IMR-90 (cell line): Measurements from ENCODE around the gene TRIP4. TPM values are rescaled to one million over a fixed set of nuclear protein-coding genes. Genes with fewer than 3 reads are reported as not detected.
"Not testable (repeated sequence)": the region's sequence is repeated elsewhere in the genome, so short reads cannot be mapped to it uniquely, and the experiment has no call there.

ENCODE experiments used
- ATAC-seq: fragments of 200-7000 bp; cut with Tn5 transposase; 2 replicates; pipeline ENCODE4 v1.9.1; 2020; ENCODE audit warnings: low read depth, mild to moderate bottlenecking, moderate library complexity
- BruUV-seq: library from RNA; stranded (reverse); fragments of 400-500 nt; replicated peaks from 2 replicates; lab custom pipeline; 2021; lab: Mats Ljungman, UMichigan
- CTCF ChIA-PET: fragments of 300-600 bp; formaldehyde crosslinking; extraction: SDS; loops from one replicate; lab custom pipeline; 2021; ENCODE audit warnings: antibody characterized with exemption; lab: Yijun Ruan, JAX
- POLR2A ChIA-PET: fragments of 300-600 bp; sonication (Branson Sonifier 250); formaldehyde crosslinking; loops from one replicate; lab custom pipeline; 2022; ENCODE audit warnings: antibody characterized with exemption; ENCODE audit not compliant: unreplicated experiment; lab: Charles Lee
- DNase-seq: peaks from one replicate; pipeline ENCODE4 v3.0.0; 2013
- H2AFZ ChIP-seq: replicated peaks from 2 replicates; pipeline ENCODE3; 2013; ENCODE audit warnings: low read length, mild to moderate bottlenecking; ENCODE audit not compliant: poor library complexity
- H2AK5ac ChIP-seq: 2 replicates; pipeline ENCODE4 v1.6.1; 2013; ENCODE audit warnings: low read depth, low read length, inconsistent platforms
- H2AK9ac ChIP-seq: replicated peaks from 2 replicates; pipeline ENCODE3; 2013; ENCODE audit warnings: mild to moderate bottlenecking, low read depth, low read length, moderate library complexity; ENCODE audit not compliant: poor library complexity
- H2BK120ac ChIP-seq: 2 replicates; pipeline ENCODE4 v1.6.1; 2013; ENCODE audit warnings: low read depth, low read length, inconsistent platforms
- H2BK15ac ChIP-seq: 3 replicates; pipeline ENCODE4 v1.6.1; 2013; ENCODE audit warnings: low read depth, low read length, inconsistent platforms
- H2BK20ac ChIP-seq: 2 replicates; pipeline ENCODE4 v1.6.1; 2013; ENCODE audit warnings: low read depth, mild to moderate bottlenecking, inconsistent platforms, low read length, moderate library complexity
- H2BK5ac ChIP-seq: 2 replicates; pipeline ENCODE4 v1.6.1; 2013; ENCODE audit warnings: mild to moderate bottlenecking, low read depth, low read length, inconsistent platforms; ENCODE audit not compliant: poor library complexity, severe bottlenecking
- H3K14ac ChIP-seq: replicated peaks from 2 replicates; pipeline ENCODE4 v1.6.1; 2013; ENCODE audit warnings: low read depth, low read length, inconsistent platforms
- H3K18ac ChIP-seq: 2 replicates; pipeline ENCODE4 v1.6.1; 2013; ENCODE audit warnings: low read depth, low read length, control low read depth
- H3K23ac ChIP-seq: 2 replicates; pipeline ENCODE4 v1.6.1; 2013; ENCODE audit warnings: low read depth, low read length, inconsistent platforms
- H3K27ac ChIP-seq: 2 replicates; pipeline ENCODE4 v1.5.1; 2013; ENCODE audit warnings: mild to moderate bottlenecking, control low read depth, low read length; ENCODE audit not compliant: insufficient read depth
- H3K27me3 ChIP-seq: 2 replicates; pipeline ENCODE4 v1.6.1; 2013; ENCODE audit warnings: low read length; ENCODE audit not compliant: control insufficient read depth, insufficient read depth
- H3K36me3 ChIP-seq: 2 replicates; pipeline ENCODE4 v1.6.1; 2013; ENCODE audit warnings: low read length, mixed read lengths; ENCODE audit not compliant: control insufficient read depth, insufficient read depth
- H3K4ac ChIP-seq: 2 replicates; pipeline ENCODE4 v1.6.1; 2013; ENCODE audit warnings: low read depth, low read length, inconsistent platforms
- H3K4me1 ChIP-seq: 2 replicates; pipeline ENCODE4 v1.6.1; 2013; ENCODE audit warnings: low read length, mixed read lengths; ENCODE audit not compliant: control insufficient read depth, insufficient read depth
- H3K4me2 ChIP-seq: 2 replicates; pipeline ENCODE4 v1.6.1; 2013; ENCODE audit warnings: low read depth, mild to moderate bottlenecking, control low read depth, low read length, moderate library complexity
- H3K4me3 ChIP-seq: 2 replicates; pipeline ENCODE4 v1.5.1; 2013; ENCODE audit warnings: low read depth, mild to moderate bottlenecking, control low read depth, low read length, moderate library complexity; ENCODE audit not compliant: insufficient read depth
- H3K56ac ChIP-seq: 2 replicates; pipeline ENCODE4 v1.6.1; 2013; ENCODE audit warnings: low read length, inconsistent platforms; ENCODE audit not compliant: insufficient read depth; ENCODE audit errors: extremely low read depth
- H3K79me1 ChIP-seq, 2 experiments: 2 replicates each; pipeline ENCODE4 v1.6.1; 2013; ENCODE audit warnings: low read length in 2 of 2, inconsistent platforms in 1 of 2, low read depth in 1 of 2
- H3K9ac ChIP-seq: 2 replicates; pipeline ENCODE4 v1.6.1; 2013; ENCODE audit warnings: low read depth, low read length, control low read depth
- H3K9me1 ChIP-seq: 2 replicates; pipeline ENCODE4 v1.6.1; 2013; ENCODE audit warnings: low read length, inconsistent platforms; ENCODE audit not compliant: insufficient read depth
- H3K9me3 ChIP-seq: 2 replicates; pipeline ENCODE4 v1.6.1; 2013; ENCODE audit warnings: low read length; ENCODE audit not compliant: control insufficient read depth, insufficient read depth
- H4K20me1 ChIP-seq: 2 replicates; pipeline ENCODE4 v1.6.1; 2013; ENCODE audit warnings: low read length, inconsistent platforms; ENCODE audit not compliant: insufficient read depth
- H4K5ac ChIP-seq: 2 replicates; pipeline ENCODE4 v1.6.1; 2013; ENCODE audit warnings: mild to moderate bottlenecking, low read depth, low read length, control low read depth
- H4K8ac ChIP-seq, 2 experiments: 2 replicates each; pipeline ENCODE4 v1.6.1; 2013; ENCODE audit warnings: low read depth in 2 of 2, low read length in 2 of 2, control low read depth in 1 of 2, inconsistent platforms in 1 of 2
- H4K91ac ChIP-seq: 2 replicates; pipeline ENCODE4 v1.6.1; 2013; ENCODE audit warnings: low read depth, low read length, inconsistent platforms; ENCODE audit not compliant: insufficient read depth
- CEBPB ChIP-seq: IDR thresholded peaks from 2 replicates; pipeline ENCODE4 v1.6.1; 2012; ENCODE audit warnings: low read depth, low read length, improper control_type of control experiment
- CHD1 ChIP-seq: IDR thresholded peaks from 2 replicates; pipeline ENCODE4 v1.6.1; 2012; ENCODE audit warnings: low read depth, low read length, improper control_type of control experiment
- WGBS, 2 experiments: methylation state at CpG; one replicate each; pipeline versions ENCODE4 v1.1.5 to v1.1.7; 2013; ENCODE audit warnings: missing lambda C conversion rate in 2 of 2; ENCODE audit not compliant: insufficient read length in 1 of 2; ENCODE audit errors: extremely low coverage in 2 of 2; 5-methylcytosine and 5-hydroxymethylcytosine counted together
- dilution Hi-C: fragments of 300-500 bp; cut with HindIII; formaldehyde crosslinking; loops from one replicate; pipeline ENCODE4 v1.14.3; 2018; ENCODE audit warnings: low sequenced_read_pairs; ENCODE audit not compliant: unreplicated experiment
- in situ Hi-C: fragments of 300-500 bp; cut with MboI; formaldehyde crosslinking; loops from 3 replicates; pipeline ENCODE4 v1.14.3; 2019; ENCODE audit warnings: low sequenced_read_pairs, inconsistent platforms, mixed read lengths
- intact Hi-C: fragments of 100-400 bp; cut with micrococcal nuclease; formaldehyde crosslinking; loops from 2 replicates; pipeline ENCODE4 v1.10.0; 2022
- polyA plus RNA-seq, 3 experiments: library from polyadenylated mRNA; depleted of rRNA; stranded (reverse); fragments of >200 nt; gene quantifications; 2 replicates each; pipeline ENCODE4 v1.2.3, GENCODE V29; 2012; ENCODE audit warnings: low replicate concordance in 1 of 3
- total RNA-seq: library from RNA; depleted of rRNA; stranded (reverse); fragments of >200 nt; gene quantifications from 2 replicates; pipeline ENCODE4 v1.2.3, GENCODE V29; 2012

Gene TRIP4
- total and polyA plus RNA-seq, 2 of the 4 experiments (the other 2 are of a cell fraction): 13.1 to 19.4 TPM

DNA sequence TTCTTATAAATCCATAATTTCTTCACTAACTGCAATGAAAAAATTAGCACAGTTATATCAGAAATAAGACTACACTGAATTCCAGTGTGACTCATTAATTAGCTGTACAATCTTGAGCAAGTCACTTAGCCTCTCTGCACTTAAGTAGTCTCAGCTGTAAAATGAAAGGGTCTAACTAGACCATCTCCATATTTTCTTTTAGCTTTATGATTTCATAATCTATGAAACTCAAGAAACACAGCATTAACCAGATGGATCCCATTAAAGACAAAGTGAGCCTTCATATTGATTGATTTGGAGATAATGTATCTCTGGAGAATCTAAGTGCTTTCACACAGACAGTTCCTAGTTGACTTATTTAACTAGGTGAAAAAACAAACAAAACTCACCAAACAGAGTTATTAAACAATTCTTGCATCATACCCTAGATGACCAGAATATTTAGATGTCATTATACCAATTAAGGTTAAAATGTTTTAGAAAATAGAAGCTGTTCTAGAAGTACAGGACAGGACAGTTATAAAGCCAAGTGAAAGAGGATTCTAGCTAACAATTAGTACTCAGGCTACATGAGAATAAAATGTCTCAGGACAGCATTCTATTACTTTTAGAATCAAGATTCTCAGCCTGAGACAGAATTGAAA is 42.9 kb upstream of the TRIP4 start:
- H4K20me1 ChIP-seq: peaks cover 18% of the 10 kb centered on the region; the same call in 1 of the 2 replicates
- H2AFZ ChIP-seq: no peak overlapping the region
- dilution Hi-C loops (no loop called here), in situ Hi-C loops (no loop called here), intact Hi-C loops (loop anchor here (5.0 to 10.0 kb wide), 2 partner anchors 32 to 60 kb away; no protein-coding TSS in a partner anchor)
- H2AK5ac ChIP-seq: no peak overlapping the region
- ChIA-PET CTCF (interaction anchor here (0.5 to 1.1 kb wide), 2 partner anchors 110 to 1245 kb away, joined by 3 read pairs; no protein-coding TSS in a partner anchor), POLR2A (interaction anchor here (0.6 kb wide), 1 partner anchor 13 kb away, joined by 3 read pairs; no protein-coding TSS in a partner anchor)
- H3K4me1 ChIP-seq: peaks cover 11% of the 10 kb centered on the region
- no TSS peak for BruUV-seq
- H3K56ac ChIP-seq: no peak overlapping the region
- H2BK20ac ChIP-seq: no peak overlapping the region
- H2BK5ac ChIP-seq: peak overlapping the region; percentile 25
- H3K23ac ChIP-seq: 0 out of 2 replicates have a peak overlapping the region, but pooled peaks have one; percentile 40
- H3K9me3 ChIP-seq: no peaks in the 10 kb centered on the region
- DNase-seq (peak; percentile 26), ATAC-seq (peak; percentile 27; the same call in 1 of the 2 replicates)
- no peak overlapping the region; the same call in 1 of the 2 replicates for H4K5ac ChIP-seq
- no peak overlapping the region for H2BK120ac ChIP-seq
- peak overlapping the region; percentile 54 for H3K18ac ChIP-seq
- H3K79me1 ChIP-seq: peaks cover 24 to 63% of the 10 kb centered on the region in 2 experiments
- H4K8ac ChIP-seq: no peak overlapping the region; a peak in 1 of 4 replicates
- H3K9ac ChIP-seq: peak overlapping the region; percentile 33; the same call in 1 of the 2 replicates
- no peak overlapping the region for H3K4ac ChIP-seq
- no peak overlapping the region for H4K91ac ChIP-seq
- TF ChIP-seq CHD1: no peak
- TF ChIP-seq CEBPB: peak; percentile 63
- H2AK9ac ChIP-seq: no peak overlapping the region
- H3K4me2 ChIP-seq: peak overlapping the region; percentile 59; the same call in 1 of the 2 replicates
- no peak overlapping the region for H2BK15ac ChIP-seq
- peaks cover 7% of the 10 kb centered on the region; the same call in 1 of the 2 replicates for H3K9me1 ChIP-seq
- peak overlapping the region; percentile 49; the same call in 1 of the 2 replicates for H3K27ac ChIP-seq
- no peak overlapping the region for H3K14ac ChIP-seq
- peaks cover 4% of the 10 kb centered on the region; the same call in 1 of the 2 replicates for H3K36me3 ChIP-seq
- no peaks in the 10 kb centered on the region for H3K27me3 ChIP-seq
- H3K4me3 ChIP-seq: no peak overlapping the region

DNA sequence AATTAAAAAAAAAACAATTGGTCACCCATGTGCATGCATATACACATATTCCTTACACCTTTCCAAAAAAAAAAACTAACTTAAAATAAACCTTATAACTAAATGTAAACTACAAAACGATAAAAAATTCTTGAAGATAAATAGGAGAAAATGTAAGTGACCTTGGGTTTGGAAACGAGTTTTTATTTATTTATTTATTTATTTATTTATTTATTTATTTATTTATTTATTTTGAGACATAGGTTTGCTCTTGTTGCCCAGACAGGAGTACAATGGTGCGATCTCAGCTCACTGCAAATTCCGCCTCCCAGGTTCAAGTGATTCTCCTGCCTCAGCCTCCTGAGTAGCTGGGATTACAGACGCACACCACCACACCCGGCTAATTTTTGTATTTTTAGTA is 41.4 kb upstream of the TRIP4 start:
- Histone ChIP-seq H3K79me1 (peaks cover 20 to 57% of the 10 kb centered on the region in 2 experiments), H4K20me1 (peaks cover 18% of the 10 kb centered on the region; the same call in 1 of the 2 replicates), H3K4me1 (peaks cover 11% of the 10 kb centered on the region)
- H3K36me3 ChIP-seq, H2BK15ac ChIP-seq, H2BK20ac ChIP-seq, in situ Hi-C loops, H3K9ac ChIP-seq, H3K9me1 ChIP-seq, H4K91ac ChIP-seq, H3K4me3 ChIP-seq, H3K23ac ChIP-seq, H3K14ac ChIP-seq, H3K27ac ChIP-seq, H3K9me3 ChIP-seq, H3K56ac ChIP-seq, H2BK120ac ChIP-seq, BruUV-seq, H3K4ac ChIP-seq, dilution Hi-C loops, H2BK5ac ChIP-seq, ATAC-seq, H3K27me3 ChIP-seq, H4K5ac ChIP-seq, H2AFZ ChIP-seq, DNase-seq, POLR2A ChIA-PET, H3K18ac ChIP-seq, H3K4me2 ChIP-seq, H4K8ac ChIP-seq, H2AK5ac ChIP-seq, H2AK9ac ChIP-seq: not testable (repeated sequence)
- CTCF ChIA-PET: interaction anchor here (0.6 kb wide), 1 partner anchor 277 kb away, joined by 5 read pairs; no protein-coding TSS in a partner anchor
- 100% methylated on average over 1 of the region's 6 CpGs; no CpG with 5 or more reads in 1 of the 2 experiments for WGBS, 2 experiments
- intact Hi-C loops: loop anchor here (5.0 to 10.0 kb wide), 2 partner anchors 34 to 61 kb away; no protein-coding TSS in a partner anchor
